GM12878 (cell line): ENCODE measurements around the gene PREB. TPM values are rescaled to one million over a fixed set of nuclear protein-coding genes. Genes with fewer than 3 reads are reported as not detected.

Experiments used
- ATAC-seq: fragments of 200-7000 bp; cut with Tn5 transposase; 3 replicates; pipeline ENCODE4 v1.9.1; 2020; ENCODE audit warnings: mild to moderate bottlenecking, moderate library complexity
- BruUV-seq: library from RNA; stranded (reverse); fragments of 400-500 nt; replicated peaks from 2 replicates; lab custom pipeline; 2021; lab: Mats Ljungman, UMichigan
- CTCF ChIA-PET: fragments of 300-600 bp; sonication (Branson Sonifier 250); formaldehyde crosslinking; extraction: SDS; loops from one replicate; lab custom pipeline; 2021; ENCODE audit warnings: inconsistent platforms; lab: Yijun Ruan, JAX
- POLR2A ChIA-PET: fragments of 350-600 bp; formaldehyde crosslinking; extraction: SDS; loops from one replicate; lab custom pipeline; 2021; ENCODE audit warnings: inconsistent platforms; lab: Charles Lee
- RAD21 ChIA-PET: fragments of 300-600 bp; sonication (Branson Sonifier 250); formaldehyde crosslinking; loops from one replicate; lab custom pipeline; 2023; ENCODE audit warnings: antibody characterized with exemption; ENCODE audit not compliant: unreplicated experiment; lab: Charles Lee
- SMC1A ChIA-PET: fragments of 300-600 bp; sonication (Branson Sonifier 250); formaldehyde crosslinking; loops from one replicate; lab custom pipeline; 2023; ENCODE audit not compliant: unreplicated experiment, uncharacterized antibody; lab: Charles Lee
- DNase-seq: peaks from one replicate; pipeline ENCODE4 v3.0.0-alpha.2; 2011; ENCODE audit warnings: low read depth, low spot score
- FAIRE-seq: peaks from 3 replicates; lab custom pipeline; 2011; peaks lifted over from hg19 to GRCh38; lab: Jason Lieb, UNC
- H2AFZ ChIP-seq: 2 replicates; pipeline ENCODE4 v1.6.0; 2011; ENCODE audit warnings: low read depth, low read length, control low read depth; ENCODE audit not compliant: control insufficient read depth
- H3K27ac ChIP-seq: 2 replicates; pipeline ENCODE4 v1.5.1; 2011; ENCODE audit warnings: control low read depth; ENCODE audit not compliant: control insufficient read depth, insufficient read depth
- H3K27me3 ChIP-seq, 2 experiments: replicated peaks in 1 of 2; 2 replicates each; pipeline versions ENCODE4 v1.6.0 to v1.6.1; 2011; ENCODE audit warnings: low read length in 1 of 2; ENCODE audit not compliant: control insufficient read depth in 2 of 2, insufficient read depth in 2 of 2
- H3K36me3 ChIP-seq, 2 experiments: 2 replicates each; pipeline ENCODE4 v1.5.1; 2011; ENCODE audit warnings: low read length in 1 of 2; ENCODE audit not compliant: control insufficient read depth in 2 of 2, insufficient read depth in 2 of 2
- H3K4me1 ChIP-seq: 2 replicates; pipeline ENCODE4 v1.6.1; 2011; ENCODE audit warnings: mild to moderate bottlenecking, low read length, moderate library complexity, mixed read lengths; ENCODE audit not compliant: control insufficient read depth, insufficient read depth
- H3K4me2 ChIP-seq: 2 replicates; pipeline ENCODE4 v1.6.0; 2011; ENCODE audit warnings: control low read depth; ENCODE audit not compliant: control insufficient read depth, insufficient read depth
- H3K4me3 ChIP-seq: fragments of 200-600 bp; sonication (generic); 2 replicates; pipeline ENCODE4 v1.5.1; 2016
- H3K79me2 ChIP-seq: 2 replicates; pipeline ENCODE4 v1.6.0; 2011; ENCODE audit warnings: low read length; ENCODE audit not compliant: control insufficient read depth, insufficient read depth
- H3K9ac ChIP-seq: 2 replicates; pipeline ENCODE4 v1.8.0; 2011; ENCODE audit warnings: low read length, control low read depth, mixed read lengths; ENCODE audit not compliant: control insufficient read depth, insufficient read depth
- H3K9me3 ChIP-seq: replicated peaks from 3 replicates; pipeline ENCODE4 v1.5.1; 2011; ENCODE audit warnings: mild to moderate bottlenecking, low read length; ENCODE audit not compliant: control insufficient read depth, insufficient read depth
- H4K20me1 ChIP-seq: 2 replicates; pipeline ENCODE4 v1.6.0; 2011; ENCODE audit not compliant: control insufficient read depth, insufficient read depth
- BHLHE40 ChIP-seq, 2 experiments: fragments of 450-650 bp in 1 of 2; IDR thresholded peaks; 2 replicates each; pipeline ENCODE4 v1.6.1; 2011 to 2017; ENCODE audit warnings: low read depth in 2 of 2, borderline replicate concordance in 1 of 2, improper control_type of control experiment in 1 of 2, low read length in 1 of 2, mild to moderate bottlenecking in 1 of 2
- SIX5 ChIP-seq: IDR thresholded peaks from 2 replicates; pipeline ENCODE4 v1.6.1; 2011; ENCODE audit warnings: mild to moderate bottlenecking, low read depth, low read length, moderate library complexity; ENCODE audit not compliant: severe bottlenecking
- STAT3 ChIP-seq: IDR thresholded peaks from 2 replicates; pipeline ENCODE4 v1.6.1; 2011; ENCODE audit warnings: low read depth, low read length, improper control_type of control experiment
- YY1 ChIP-seq: IDR thresholded peaks from 2 replicates; pipeline ENCODE4 v1.6.1; 2011; ENCODE audit warnings: low read depth, mild to moderate bottlenecking, low read length
- WGBS: methylation state at CpG from one replicate; pipeline ENCODE4 v1.1.6; 2016; ENCODE audit warnings: low lambda C conversion rate; ENCODE audit not compliant: insufficient replicate concordance, insufficient coverage; ENCODE audit errors: missing lambda C conversion rate; 5-methylcytosine and 5-hydroxymethylcytosine counted together
- in situ Hi-C: fragments of 300-500 bp; cut with MboI; formaldehyde crosslinking; loops from 9 replicates; pipeline ENCODE4 v1.14.3; 2018; ENCODE audit warnings: mixed read lengths
- intact Hi-C: fragments of 100-400 bp; cut with micrococcal nuclease; formaldehyde crosslinking; loops from one replicate; pipeline ENCODE4 v1.14.2; 2022; ENCODE audit not compliant: unreplicated experiment
- polyA plus RNA-seq, 11 experiments: library from polyadenylated mRNA; depleted of rRNA in 4 of 11; unstranded in 6 of 11; stranded (reverse) in 5 of 11; fragments of >200 nt; fragmentation: Nextera tagmentation in 4 of 11; fragmentation: Illumina TruSeq in 1 of 11; extraction: Ambion mirVana in 4 of 11; extraction: Trizol in 1 of 11; gene quantifications; 1 replicate in 1 of 11; 2 replicates in 10 of 11; pipeline versions ENCODE4 v1.2.1 to v1.2.3, GENCODE V29; 2011 to 2016; ENCODE audit warnings: inconsistent platforms in 2 of 11, missing spikeins in 2 of 11, low read depth in 1 of 11
- total RNA-seq, 4 experiments: library from RNA; depleted of rRNA in 3 of 4; stranded (reverse); fragments of >200 nt in 3 of 4; fragmentation: Illumina TruSeq in 1 of 4; extraction: Trizol in 1 of 4; gene quantifications; 2 replicates each; pipeline versions ENCODE4 v1.2.1 to v1.2.3, GENCODE V29; 2013 to 2021
- TF ChIP-seq, protein P1 (sequence below): fragments of 450-650 bp; IDR thresholded peaks from 2 replicates; pipeline ENCODE4 v1.6.1; 2017; ENCODE audit warnings: mild to moderate bottlenecking, moderate library complexity
- TF ChIP-seq, protein P2 (sequence below): fragments of 450-650 bp; IDR thresholded peaks from 2 replicates; pipeline ENCODE4 v1.6.1; 2014; ENCODE audit warnings: mild to moderate bottlenecking

PREB gene
- total and polyA plus RNA-seq, 10 of the 15 experiments (the other 5 are each of a cell fraction or from before 2014, with no cell fraction given): 26.3 to 101 (median 52.7) TPM

GRCh38 chr2:27095745-27096651 is 38.4 kb downstream of the PREB start (continued):
- TF ChIP-seq, protein P1, sequence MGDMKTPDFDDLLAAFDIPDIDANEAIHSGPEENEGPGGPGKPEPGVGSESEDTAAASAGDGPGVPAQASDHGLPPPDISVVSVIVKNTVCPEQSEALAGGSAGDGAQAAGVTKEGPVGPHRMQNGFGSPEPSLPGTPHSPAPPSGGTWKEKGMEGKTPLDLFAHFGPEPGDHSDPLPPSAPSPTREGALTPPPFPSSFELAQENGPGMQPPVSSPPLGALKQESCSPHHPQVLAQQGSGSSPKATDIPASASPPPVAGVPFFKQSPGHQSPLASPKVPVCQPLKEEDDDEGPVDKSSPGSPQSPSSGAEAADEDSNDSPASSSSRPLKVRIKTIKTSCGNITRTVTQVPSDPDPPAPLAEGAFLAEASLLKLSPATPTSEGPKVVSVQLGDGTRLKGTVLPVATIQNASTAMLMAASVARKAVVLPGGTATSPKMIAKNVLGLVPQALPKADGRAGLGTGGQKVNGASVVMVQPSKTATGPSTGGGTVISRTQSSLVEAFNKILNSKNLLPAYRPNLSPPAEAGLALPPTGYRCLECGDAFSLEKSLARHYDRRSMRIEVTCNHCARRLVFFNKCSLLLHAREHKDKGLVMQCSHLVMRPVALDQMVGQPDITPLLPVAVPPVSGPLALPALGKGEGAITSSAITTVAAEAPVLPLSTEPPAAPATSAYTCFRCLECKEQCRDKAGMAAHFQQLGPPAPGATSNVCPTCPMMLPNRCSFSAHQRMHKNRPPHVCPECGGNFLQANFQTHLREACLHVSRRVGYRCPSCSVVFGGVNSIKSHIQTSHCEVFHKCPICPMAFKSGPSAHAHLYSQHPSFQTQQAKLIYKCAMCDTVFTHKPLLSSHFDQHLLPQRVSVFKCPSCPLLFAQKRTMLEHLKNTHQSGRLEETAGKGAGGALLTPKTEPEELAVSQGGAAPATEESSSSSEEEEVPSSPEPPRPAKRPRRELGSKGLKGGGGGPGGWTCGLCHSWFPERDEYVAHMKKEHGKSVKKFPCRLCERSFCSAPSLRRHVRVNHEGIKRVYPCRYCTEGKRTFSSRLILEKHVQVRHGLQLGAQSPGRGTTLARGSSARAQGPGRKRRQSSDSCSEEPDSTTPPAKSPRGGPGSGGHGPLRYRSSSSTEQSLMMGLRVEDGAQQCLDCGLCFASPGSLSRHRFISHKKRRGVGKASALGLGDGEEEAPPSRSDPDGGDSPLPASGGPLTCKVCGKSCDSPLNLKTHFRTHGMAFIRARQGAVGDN: 0 out of 2 replicates have a peak, but pooled peaks have one; percentile 37
- TF ChIP-seq SIX5: peak; percentile 90
- TF ChIP-seq YY1: 0 out of 2 replicates have a peak, but pooled peaks have one; percentile 17
- no peak for TF ChIP-seq STAT3
- TF ChIP-seq BHLHE40 (IDR thresholded peaks at IDR 0.05; ENCODE audit: borderline replicate concordance in 1 of 2, low read depth in 2 of 2, low read length in 1 of 2): no peak

GRCh38 chr2:27095427-27095744 is 39.0 kb downstream of the PREB start:
- H3K4me2 ChIP-seq: no peak overlapping the region
- H2AFZ ChIP-seq: no peak overlapping the region
- in situ Hi-C loops: loop anchor here (5.0 kb wide), 1 partner anchor 187 kb away; the partner anchor contains the start of gene TRIM54
- ChIA-PET POLR2A (no interaction called here), CTCF (interaction anchor here (1.1 to 9.3 kb wide), 7 partner anchors 8 to 207 kb away, joined by 3 to 132 read pairs (median 4); partner anchors contain the start of gene TRIM54), SMC1A (interaction anchor here (0.6 to 4.7 kb wide), 6 partner anchors 77 to 690 kb away, joined by 3 to 19 read pairs (median 4); no protein-coding TSS in a partner anchor), RAD21 (interaction anchor here (2.4 kb wide), 1 partner anchor 184 kb away, joined by 15 read pairs; no protein-coding TSS in a partner anchor)
- 86% methylated on average over 2 of the region's 2 CpGs for WGBS
- no peak overlapping the region for H3K27ac ChIP-seq
- no peak for DNase-seq
- no peaks in the 10 kb centered on the region; a peak in 1 of 4 replicates for H3K36me3 ChIP-seq
- no TSS peak for BruUV-seq
- H3K9ac ChIP-seq: no peak overlapping the region
- H3K9me3 ChIP-seq: no peaks in the 10 kb centered on the region
- no peaks in the 10 kb centered on the region for H3K27me3 ChIP-seq
- intact Hi-C loops: no loop called here
- no peaks in the 10 kb centered on the region; the same call in 1 of the 2 replicates for H3K4me1 ChIP-seq
- no peak for FAIRE-seq
- TF ChIP-seq, protein P2, sequence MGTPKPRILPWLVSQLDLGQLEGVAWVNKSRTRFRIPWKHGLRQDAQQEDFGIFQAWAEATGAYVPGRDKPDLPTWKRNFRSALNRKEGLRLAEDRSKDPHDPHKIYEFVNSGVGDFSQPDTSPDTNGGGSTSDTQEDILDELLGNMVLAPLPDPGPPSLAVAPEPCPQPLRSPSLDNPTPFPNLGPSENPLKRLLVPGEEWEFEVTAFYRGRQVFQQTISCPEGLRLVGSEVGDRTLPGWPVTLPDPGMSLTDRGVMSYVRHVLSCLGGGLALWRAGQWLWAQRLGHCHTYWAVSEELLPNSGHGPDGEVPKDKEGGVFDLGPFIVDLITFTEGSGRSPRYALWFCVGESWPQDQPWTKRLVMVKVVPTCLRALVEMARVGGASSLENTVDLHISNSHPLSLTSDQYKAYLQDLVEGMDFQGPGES: no peak
- TF ChIP-seq, all 136 proteins: peak for 0
- Histone ChIP-seq H3K79me2 (no peaks in the 10 kb centered on the region), H4K20me1 (no peaks in the 10 kb centered on the region), H3K4me3 (no peak overlapping the region)
- no peak for ATAC-seq
